ENCODE measurements around the gene S100A9. TPM values are rescaled to one million over a fixed set of nuclear protein-coding genes. Genes with fewer than 3 reads are reported as not detected.
A peak's percentile ranks its signal among the peaks of the same experiment; 100 is the strongest.

Gene S100A9
- total RNA-seq (2021; ENCODE audit: unreplicated experiment) (0.44 TPM), Bru-seq, nascent RNA (percentile 15 among the genes with signal in this experiment), BruChase-seq, experiment 1, labeled RNA remaining after a 2-hour chase (percentile 15 among the genes with signal in this experiment), BruChase-seq, experiment 2, labeled RNA remaining after a 6-hour chase (not detected)
- polyA plus RNA-seq (2012; ENCODE audit: insufficient read length), result not detected
- long read RNA-seq, result 0 reads

DNA sequence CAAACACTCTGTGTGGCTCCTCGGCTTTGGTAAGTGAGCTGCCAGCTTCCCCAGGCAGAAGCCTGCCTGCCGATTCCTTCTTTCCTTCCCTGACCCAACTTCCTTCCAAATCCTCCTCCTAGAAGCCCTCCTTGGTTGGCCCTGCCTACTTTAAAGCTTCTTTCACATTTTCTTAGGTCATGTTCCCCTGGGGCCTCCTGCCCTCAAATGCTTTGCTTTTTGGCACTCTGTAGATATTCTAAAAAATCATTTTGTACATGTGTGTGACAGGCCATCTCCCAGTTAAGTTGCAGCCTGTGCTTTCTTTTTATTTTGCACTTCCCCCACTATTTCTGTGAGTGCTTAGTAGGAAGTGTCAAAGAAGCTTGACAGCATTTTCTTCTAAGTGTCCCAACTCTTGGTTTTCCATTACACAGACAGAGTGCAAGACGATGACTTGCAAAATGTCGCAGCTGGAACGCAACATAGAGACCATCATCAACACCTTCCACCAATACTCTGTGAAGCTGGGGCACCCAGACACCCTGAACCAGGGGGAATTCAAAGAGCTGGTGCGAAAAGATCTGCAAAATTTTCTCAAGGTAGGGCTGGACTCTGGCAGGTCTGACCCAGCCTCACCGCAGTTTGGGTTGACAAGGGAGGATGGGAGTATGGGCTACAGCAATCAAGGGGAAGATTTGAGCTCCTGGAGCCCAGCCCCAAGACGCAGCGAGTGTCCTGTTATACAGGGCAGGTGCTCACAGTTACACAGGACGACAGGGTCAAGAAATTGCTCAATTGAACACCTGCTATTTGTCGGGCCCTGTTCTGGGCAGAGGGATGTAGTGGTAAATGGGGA, at the start of gene S100A9:
TSS of gene S100A9 (plus strand) at position 2 of the 838 bp plus-strand sequence. CDS start at position 432, 430 bp downstream.
- intact Hi-C loops (cut with micrococcal nuclease; ENCODE audit: unreplicated experiment), result no loop called here
- Histone ChIP-seq H3K4me3 (ENCODE audit: low read depth in 2 of 2, low read length in 2 of 2) (no peak within 1 kb of the TSS), H3K36me3 (ENCODE audit: control insufficient read depth, insufficient read depth, low read length) (no peaks in the 10 kb centered on the region), H3K27ac (ENCODE audit: low read length) (no peak within 1 kb of the TSS), H3K9me3 (ENCODE audit: control insufficient read depth, insufficient read depth, low read depth, low read length) (no peaks in the 10 kb centered on the region), H3K4me1 (ENCODE audit: control insufficient read depth, insufficient read depth, low read length) (no peaks in the 10 kb centered on the region), H3K27me3 (ENCODE audit: control insufficient read depth, insufficient read depth, low read length) (no peaks in the 10 kb centered on the region; the same call in 1 of the 2 replicates)
- BruUV-seq (replicated peaks), result no TSS peak
- in situ Hi-C loops (cut with HindIII; ENCODE audit: low pct_unique_long_range_greater_than_20kb, low sequenced_read_pairs), result loop anchor here (10.0 to 25.0 kb wide), 2 partner anchors 137 to 254 kb away; partner anchors contain the start of genes S100A14 and S100A16
- TF ChIP-seq, protein P1, sequence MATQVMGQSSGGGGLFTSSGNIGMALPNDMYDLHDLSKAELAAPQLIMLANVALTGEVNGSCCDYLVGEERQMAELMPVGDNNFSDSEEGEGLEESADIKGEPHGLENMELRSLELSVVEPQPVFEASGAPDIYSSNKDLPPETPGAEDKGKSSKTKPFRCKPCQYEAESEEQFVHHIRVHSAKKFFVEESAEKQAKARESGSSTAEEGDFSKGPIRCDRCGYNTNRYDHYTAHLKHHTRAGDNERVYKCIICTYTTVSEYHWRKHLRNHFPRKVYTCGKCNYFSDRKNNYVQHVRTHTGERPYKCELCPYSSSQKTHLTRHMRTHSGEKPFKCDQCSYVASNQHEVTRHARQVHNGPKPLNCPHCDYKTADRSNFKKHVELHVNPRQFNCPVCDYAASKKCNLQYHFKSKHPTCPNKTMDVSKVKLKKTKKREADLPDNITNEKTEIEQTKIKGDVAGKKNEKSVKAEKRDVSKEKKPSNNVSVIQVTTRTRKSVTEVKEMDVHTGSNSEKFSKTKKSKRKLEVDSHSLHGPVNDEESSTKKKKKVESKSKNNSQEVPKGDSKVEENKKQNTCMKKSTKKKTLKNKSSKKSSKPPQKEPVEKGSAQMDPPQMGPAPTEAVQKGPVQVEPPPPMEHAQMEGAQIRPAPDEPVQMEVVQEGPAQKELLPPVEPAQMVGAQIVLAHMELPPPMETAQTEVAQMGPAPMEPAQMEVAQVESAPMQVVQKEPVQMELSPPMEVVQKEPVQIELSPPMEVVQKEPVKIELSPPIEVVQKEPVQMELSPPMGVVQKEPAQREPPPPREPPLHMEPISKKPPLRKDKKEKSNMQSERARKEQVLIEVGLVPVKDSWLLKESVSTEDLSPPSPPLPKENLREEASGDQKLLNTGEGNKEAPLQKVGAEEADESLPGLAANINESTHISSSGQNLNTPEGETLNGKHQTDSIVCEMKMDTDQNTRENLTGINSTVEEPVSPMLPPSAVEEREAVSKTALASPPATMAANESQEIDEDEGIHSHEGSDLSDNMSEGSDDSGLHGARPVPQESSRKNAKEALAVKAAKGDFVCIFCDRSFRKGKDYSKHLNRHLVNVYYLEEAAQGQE (IDR thresholded peaks at IDR 0.05; ENCODE audit: insufficient read depth in 1 of 2, low read depth in 2 of 2, low read length in 1 of 2), result no peak
- no peak for TF ChIP-seq SIN3A (IDR thresholded peaks at IDR 0.05; ENCODE audit: borderline replicate concordance, insufficient read depth, low read depth, low read length)
- TF ChIP-seq CTCF (IDR thresholded peaks at IDR 0.05), result no peak
- no peak for TF ChIP-seq TCF7L2 (IDR thresholded peaks at IDR 0.05; ENCODE audit: low read depth, low read length)
- TF ChIP-seq POLR2AphosphoS5 (IDR thresholded peaks at IDR 0.05; ENCODE audit: low read depth, low read length), result no peak
- ChIA-PET POLR2A (interaction anchor here (0.6 kb wide), 1 partner anchor 15 kb away, joined by 7 read pairs; no protein-coding TSS in a partner anchor), CTCF (interaction anchor here (0.7 to 1.0 kb wide), 2 partner anchors 136 to 137 kb away, joined by 3 read pairs; no protein-coding TSS in a partner anchor)
- no peak for DNase-seq (ENCODE audit: low read depth, low spot score)
- ATAC-seq, result no peak

GRCh38 chr1:153308540-153308939, 49.1 kb upstream of the S100A9 start:
- H3K4me3 ChIP-seq (ENCODE audit: low read depth in 2 of 2, low read length in 2 of 2), result no peak overlapping the region
- H3K4me1 ChIP-seq (ENCODE audit: control insufficient read depth, insufficient read depth, low read length), result no peaks in the 10 kb centered on the region
- intact Hi-C loops (cut with micrococcal nuclease; ENCODE audit: unreplicated experiment), result no loop called here
- in situ Hi-C loops (cut with HindIII; ENCODE audit: low pct_unique_long_range_greater_than_20kb, low sequenced_read_pairs), result no loop called here
- ATAC-seq (no peak), DNase-seq (ENCODE audit: low read depth, low spot score) (no peak)
- ChIA-PET CTCF (no interaction called here), POLR2A (no interaction called here)
- no TSS peak for BruUV-seq (replicated peaks)
- no peaks in the 10 kb centered on the region for H3K36me3 ChIP-seq (ENCODE audit: control insufficient read depth, insufficient read depth, low read length)
- TF ChIP-seq, protein P1 (IDR thresholded peaks at IDR 0.05; ENCODE audit: insufficient read depth in 1 of 2, low read depth in 2 of 2, low read length in 1 of 2), result no peak
- TF ChIP-seq TCF7L2 (IDR thresholded peaks at IDR 0.05; ENCODE audit: low read depth, low read length), result no peak
- TF ChIP-seq SIN3A (IDR thresholded peaks at IDR 0.05; ENCODE audit: borderline replicate concordance, insufficient read depth, low read depth, low read length), result no peak
- TF ChIP-seq POLR2AphosphoS5 (IDR thresholded peaks at IDR 0.05; ENCODE audit: low read depth, low read length), result no peak
- TF ChIP-seq CTCF (IDR thresholded peaks at IDR 0.05), result no peak
- peaks cover 4% of the 10 kb centered on the region for H3K27me3 ChIP-seq (ENCODE audit: control insufficient read depth, insufficient read depth, low read length)
- H3K9me3 ChIP-seq (ENCODE audit: control insufficient read depth, insufficient read depth, low read depth, low read length), result no peaks in the 10 kb centered on the region
- no peak overlapping the region for H3K27ac ChIP-seq (ENCODE audit: low read length)

All from Panc1 (cell line).